A549 treated with AZD2906 at 1 μM for 4 hours (cell line): Measurements from ENCODE around the gene FKBP9. TPM values are rescaled to one million over a fixed set of nuclear protein-coding genes. Genes with fewer than 3 reads are reported as not detected.

ENCODE experiments used
- total RNA-seq: library from RNA; stranded (reverse); fragments of 200-300 nt; extraction: Qiagen RNA extraction; gene quantifications from 5 replicates; pipeline ENCODE4 v1.2.3, GENCODE V29; 2022

Gene FKBP9
- total RNA-seq = 71.4 to 143 TPM (median 85.5 TPM) in 5 replicates

DNA sequence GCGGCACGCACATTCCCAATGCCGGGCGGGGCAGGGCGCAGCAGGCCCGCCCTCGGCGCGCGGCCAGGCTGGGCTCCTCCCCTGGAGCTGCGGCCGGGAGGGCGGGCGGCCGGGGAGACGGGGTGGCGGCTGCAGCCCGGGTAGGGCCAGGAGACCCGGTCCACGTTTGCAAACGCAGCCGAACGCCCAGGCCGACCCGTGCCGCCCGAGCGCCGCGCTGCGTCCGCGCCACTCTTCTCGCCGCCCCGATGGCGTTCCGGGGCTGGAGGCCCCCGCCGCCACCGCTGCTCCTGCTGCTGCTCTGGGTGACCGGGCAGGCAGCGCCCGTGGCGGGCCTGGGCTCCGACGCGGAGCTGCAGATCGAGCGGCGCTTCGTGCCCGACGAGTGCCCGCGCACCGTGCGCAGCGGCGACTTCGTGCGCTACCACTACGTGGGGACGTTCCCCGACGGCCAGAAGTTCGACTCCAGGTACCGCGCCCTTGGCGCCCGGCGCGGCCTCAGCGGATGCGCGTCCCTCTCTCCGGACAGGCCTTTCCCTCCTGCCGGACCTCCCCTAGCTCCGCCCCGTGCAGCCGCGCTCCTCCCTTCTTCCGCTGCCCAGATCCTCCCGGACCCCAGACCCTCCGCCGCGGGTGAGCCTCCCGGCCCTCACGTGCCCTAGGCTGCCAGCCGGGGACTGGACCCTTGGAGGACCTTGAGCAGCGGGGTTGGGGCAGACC is at the start of gene FKBP9:
FKBP9 (plus strand) TSS at position 115 of the 720 bp plus-strand sequence; CDS start at position 249, 134 bp downstream.

Other genes starting within 250 kb of the FKBP9 start
- 21.4 to 26.4 TPM (median 24.1 TPM) in 5 replicates for gene KBTBD2, start 65.7 kb upstream of the FKBP9 start, total RNA-seq
- 32.1 to 40.3 TPM (median 33.2 TPM) in 5 replicates for gene NT5C3A, start 105.3 kb downstream of the FKBP9 start, total RNA-seq
- gene RP9, start 152.0 kb downstream of the FKBP9 start, total RNA-seq = 27.1 to 34.2 TPM (median 32.2 TPM) in 5 replicates
- 2.6 to 3.9 TPM (median 2.7 TPM) in 5 replicates for gene BBS9, start 172.1 kb downstream of the FKBP9 start, total RNA-seq